Tibial nerve (tissue), 3 donors: ENCODE measurements around the gene IKBKE.

ENCODE experiments used
- POLR2A ChIP-seq, 2 donors: fragments of 450-650 bp; IDR thresholded peaks; one replicate each; pipeline ENCODE4 v1.6.1; 2017; ENCODE audit warnings: antibody characterized with exemption in 2 of 2, mild to moderate bottlenecking in 2 of 2, moderate library complexity in 2 of 2
- TF ChIP-seq, protein P1 (sequence below), 5 experiments: fragments of 200-600 bp in 3 of 5; fragments of 450-650 bp in 2 of 5; sonication (generic) in 3 of 5; IDR thresholded peaks; one replicate each; pipeline ENCODE4 v1.5.1; 2016 to 2019; ENCODE audit warnings: antibody characterized with exemption in 5 of 5, mild to moderate bottlenecking in 3 of 5, moderate library complexity in 2 of 5

DNA sequence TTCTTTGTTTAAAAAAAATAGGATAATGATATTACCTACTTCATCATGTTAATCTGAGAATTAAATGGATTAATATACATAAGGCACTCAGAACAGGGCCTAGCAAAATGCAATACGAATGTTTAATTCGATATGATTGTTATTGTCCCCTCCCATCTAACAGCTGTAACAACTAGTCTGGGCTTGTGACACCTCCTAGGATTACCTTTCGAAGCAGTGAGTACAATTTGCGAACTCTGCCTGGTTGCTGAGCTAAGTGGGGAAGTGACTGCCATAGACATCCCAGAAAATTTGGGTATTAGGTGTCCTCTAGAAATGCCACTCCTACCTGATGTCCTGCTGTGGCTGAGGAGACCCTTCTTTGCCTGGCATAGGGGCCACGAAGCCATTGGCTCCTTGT, 40.1 kb downstream of the IKBKE start:
- TF ChIP-seq, protein P1, sequence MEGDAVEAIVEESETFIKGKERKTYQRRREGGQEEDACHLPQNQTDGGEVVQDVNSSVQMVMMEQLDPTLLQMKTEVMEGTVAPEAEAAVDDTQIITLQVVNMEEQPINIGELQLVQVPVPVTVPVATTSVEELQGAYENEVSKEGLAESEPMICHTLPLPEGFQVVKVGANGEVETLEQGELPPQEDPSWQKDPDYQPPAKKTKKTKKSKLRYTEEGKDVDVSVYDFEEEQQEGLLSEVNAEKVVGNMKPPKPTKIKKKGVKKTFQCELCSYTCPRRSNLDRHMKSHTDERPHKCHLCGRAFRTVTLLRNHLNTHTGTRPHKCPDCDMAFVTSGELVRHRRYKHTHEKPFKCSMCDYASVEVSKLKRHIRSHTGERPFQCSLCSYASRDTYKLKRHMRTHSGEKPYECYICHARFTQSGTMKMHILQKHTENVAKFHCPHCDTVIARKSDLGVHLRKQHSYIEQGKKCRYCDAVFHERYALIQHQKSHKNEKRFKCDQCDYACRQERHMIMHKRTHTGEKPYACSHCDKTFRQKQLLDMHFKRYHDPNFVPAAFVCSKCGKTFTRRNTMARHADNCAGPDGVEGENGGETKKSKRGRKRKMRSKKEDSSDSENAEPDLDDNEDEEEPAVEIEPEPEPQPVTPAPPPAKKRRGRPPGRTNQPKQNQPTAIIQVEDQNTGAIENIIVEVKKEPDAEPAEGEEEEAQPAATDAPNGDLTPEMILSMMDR (IDR thresholded peaks at IDR 0.05), result no peak
- TF ChIP-seq POLR2A (IDR thresholded peaks at IDR 0.05), result no peak
